GM21423 (cell line): ENCODE results near the gene C20orf144.

ENCODE experiments used
- ATAC-seq: cut with Tn5 transposase; IDR thresholded peaks from one replicate; pipeline ENCODE4 v1.9.1; 2021; ENCODE audit warnings: mild to moderate bottlenecking, moderate library complexity; ENCODE audit not compliant: unreplicated experiment

C20orf144 gene

GRCh38 chr20:33649201-33649681, 12.9 kb upstream of the C20orf144 start:
- ATAC-seq = no peak

GRCh38 chr20:33650111-33650752, 11.9 kb upstream of the C20orf144 start:
- ATAC-seq = no peak

GRCh38 chr20:33650753-33651561, 11.2 kb upstream of the C20orf144 start:
- ATAC-seq = no peak

- no peak for ATAC-seq
These were observed 10.5 kb upstream of the C20orf144 start for GRCh38 chr20:33651562-33652048.

- no peak for ATAC-seq
These were observed 8.8 kb upstream of the C20orf144 start for GRCh38 chr20:33653218-33653899.

GRCh38 chr20:33653900-33654596, 8.1 kb upstream of the C20orf144 start:
- no peak for ATAC-seq

GRCh38 chr20:33654680-33655161, 7.4 kb upstream of the C20orf144 start:
- no peak for ATAC-seq

GRCh38 chr20:33655164-33655563, 7.0 kb upstream of the C20orf144 start:
- ATAC-seq = no peak

- ATAC-seq = no peak
These were observed 5.9 kb upstream of the C20orf144 start for GRCh38 chr20:33656010-33656782.

- ATAC-seq = no peak
These were observed 5.1 kb upstream of the C20orf144 start for GRCh38 chr20:33656783-33657703.

GRCh38 chr20:33657704-33658095, 4.4 kb upstream of the C20orf144 start:
- no peak for ATAC-seq

GRCh38 chr20:33658510-33658909, 3.6 kb upstream of the C20orf144 start:
- no peak for ATAC-seq

GRCh38 chr20:33658929-33659328, 3.2 kb upstream of the C20orf144 start:
- no peak for ATAC-seq

- ATAC-seq = no peak
These were observed 2.6 kb upstream of the C20orf144 start for GRCh38 chr20:33659341-33660034.

- no peak for ATAC-seq
These were observed 2.0 kb upstream of the C20orf144 start for GRCh38 chr20:33660035-33660684.

GRCh38 chr20:33660685-33661058, 1.5 kb upstream of the C20orf144 start:
- ATAC-seq = no peak

- ATAC-seq = peak; percentile 50
These were observed 1.3 kb downstream of the C20orf144 start for GRCh38 chr20:33663161-33664084.
